H1 (cell line): Measurements from ENCODE around the gene PGM1. TPM values are rescaled to one million over a fixed set of nuclear protein-coding genes. Genes with fewer than 3 reads are reported as not detected.

Experiments
- CTCF ChIA-PET: fragments of 300-600 bp; sonication (Branson Sonifier 250); formaldehyde crosslinking; loops from one replicate; lab custom pipeline; 2021; ENCODE audit not compliant: partially characterized antibody; lab: Charles Lee
- POLR2A ChIA-PET: fragments of 300-600 bp; sonication (Branson Sonifier 250); formaldehyde crosslinking; loops from one replicate; lab custom pipeline; 2021; ENCODE audit warnings: inconsistent platforms; ENCODE audit not compliant: partially characterized antibody; lab: Charles Lee
- DNase-seq, 2 experiments: peaks; one replicate each; pipeline versions ENCODE4 v3.0.0 to v3.0.0-alpha.2; 2010 to 2022; ENCODE audit warnings: low spot score in 2 of 2, low read depth in 1 of 2, mixed read lengths in 1 of 2
- FAIRE-seq: peaks from 2 replicates; lab custom pipeline; 2011; peaks lifted over from hg19 to GRCh38; lab: Jason Lieb, UNC
- H2AFZ ChIP-seq: 2 replicates; pipeline ENCODE4 v1.8.1; 2012; ENCODE audit warnings: low read length, inconsistent platforms
- H2AK5ac ChIP-seq: 2 replicates; pipeline ENCODE4 v1.6.1; 2013; ENCODE audit warnings: low read depth, low read length
- H2BK120ac ChIP-seq: replicated peaks from 2 replicates; pipeline ENCODE3; 2013; ENCODE audit warnings: low read depth, low read length, inconsistent platforms
- H2BK12ac ChIP-seq: 2 replicates; pipeline ENCODE4 v1.6.1; 2013; ENCODE audit warnings: low read depth, low read length
- H2BK15ac ChIP-seq: 2 replicates; pipeline ENCODE4 v1.6.1; 2013; ENCODE audit warnings: low read length
- H2BK20ac ChIP-seq: 2 replicates; pipeline ENCODE4 v1.6.1; 2013; ENCODE audit warnings: low read length
- H2BK5ac ChIP-seq: 2 replicates; pipeline ENCODE4 v1.6.1; 2013; ENCODE audit warnings: low read depth, low read length
- H3K14ac ChIP-seq: 2 replicates; pipeline ENCODE4 v1.6.1; 2013; ENCODE audit warnings: inconsistent platforms; ENCODE audit not compliant: insufficient read length
- H3K18ac ChIP-seq: 2 replicates; pipeline ENCODE4 v1.6.1; 2013; ENCODE audit warnings: low read length; ENCODE audit errors: extremely low read depth
- H3K23ac ChIP-seq: 2 replicates; pipeline ENCODE4 v1.6.1; 2013; ENCODE audit warnings: inconsistent platforms; ENCODE audit not compliant: insufficient read length
- H3K23me2 ChIP-seq: 2 replicates; pipeline ENCODE4 v1.6.1; 2013; ENCODE audit warnings: low read depth, low read length
- H3K27ac ChIP-seq: 2 replicates; pipeline ENCODE4 v1.6.1; 2011; ENCODE audit warnings: low read depth, low read length, inconsistent platforms
- H3K27me3 ChIP-seq, 4 experiments: replicated peaks in 1 of 4; 1 replicate in 1 of 4; 2 replicates in 3 of 4; pipeline versions ENCODE4 v1.6.1 to v1.8.1; 2011 to 2013; ENCODE audit warnings: low read length in 3 of 4, mild to moderate bottlenecking in 3 of 4, inconsistent platforms in 2 of 4, mixed read lengths in 2 of 4, moderate library complexity in 1 of 4; ENCODE audit not compliant: control insufficient read depth in 3 of 4, insufficient read depth in 3 of 4; ENCODE audit errors: extremely low read depth in 1 of 4
- H3K36me3 ChIP-seq, 4 experiments: 2 replicates each; pipeline versions ENCODE4 v1.6.1 to v1.8.1; 2011 to 2013; ENCODE audit warnings: mild to moderate bottlenecking in 4 of 4, low read length in 3 of 4, moderate library complexity in 2 of 4, control low read depth in 1 of 4, inconsistent platforms in 1 of 4; ENCODE audit not compliant: insufficient read depth in 4 of 4, control insufficient read depth in 2 of 4
- H3K4ac ChIP-seq: replicated peaks from 2 replicates; pipeline ENCODE3; 2013; ENCODE audit warnings: low read length, low read depth, mixed read lengths, inconsistent platforms; ENCODE audit not compliant: insufficient read length
- H3K4me1 ChIP-seq, 4 experiments: replicated peaks in 1 of 4; 1 replicate in 1 of 4; 2 replicates in 3 of 4; pipeline versions ENCODE4 v1.6.1 to v1.8.1; 2011 to 2013; ENCODE audit warnings: low read length in 3 of 4, inconsistent platforms in 2 of 4, mixed read lengths in 1 of 4; ENCODE audit not compliant: insufficient read depth in 4 of 4, control insufficient read depth in 3 of 4
- H3K4me2 ChIP-seq, 2 experiments: 2 replicates each; pipeline versions ENCODE4 v1.6.1 to v1.8.1; 2011 to 2013; ENCODE audit warnings: low read depth in 2 of 2, low read length in 2 of 2, control low read depth in 1 of 2, inconsistent platforms in 1 of 2, mild to moderate bottlenecking in 1 of 2; ENCODE audit not compliant: insufficient read depth in 1 of 2
- H3K4me3 ChIP-seq, 4 experiments: fragments of 200-600, 300-600 bp in 1 of 4; sonication (generic), shearing (Covaris generic), sonication (Bioruptor Twin) in 1 of 4; 2 replicates each; pipeline versions ENCODE4 v1.5.1 to v1.8.1; 2011 to 2016; ENCODE audit warnings: low read length in 4 of 4, low read depth in 3 of 4, control low read depth in 2 of 4, inconsistent platforms in 2 of 4, mild to moderate bottlenecking in 2 of 4, mixed read lengths in 1 of 4, moderate library complexity in 1 of 4; ENCODE audit not compliant: insufficient read depth in 2 of 4; ENCODE audit errors: extremely low read depth in 1 of 4
- H3K56ac ChIP-seq: replicated peaks from 2 replicates; pipeline ENCODE3; 2013; ENCODE audit warnings: low read depth, mild to moderate bottlenecking, mixed read lengths, low read length, inconsistent platforms; ENCODE audit not compliant: insufficient read length
- H3K79me1 ChIP-seq: 2 replicates; pipeline ENCODE4 v1.6.1; 2013; ENCODE audit warnings: low read depth, low read length, control low read depth
- H3K79me2 ChIP-seq, 2 experiments: 2 replicates each; pipeline versions ENCODE4 v1.6.1 to v1.8.1; 2012 to 2013; ENCODE audit warnings: low read length in 2 of 2, mild to moderate bottlenecking in 2 of 2, inconsistent platforms in 1 of 2; ENCODE audit not compliant: insufficient read depth in 2 of 2, control insufficient read depth in 1 of 2
- H3K9ac ChIP-seq, 4 experiments: replicated peaks in 1 of 4; 1 replicate in 1 of 4; 2 replicates in 3 of 4; pipeline versions ENCODE4 v1.6.1 to v1.8.1; 2011 to 2013; ENCODE audit warnings: low read depth in 3 of 4, low read length in 3 of 4, control low read depth in 2 of 4, mild to moderate bottlenecking in 2 of 4, moderate library complexity in 2 of 4, inconsistent platforms in 1 of 4; ENCODE audit errors: extremely low read depth in 1 of 4
- H3K9me3 ChIP-seq, 2 experiments: 2 replicates each; pipeline versions ENCODE4 v1.6.1 to v1.8.1; 2012 to 2013; ENCODE audit warnings: mild to moderate bottlenecking in 2 of 2, moderate library complexity in 2 of 2, control low read depth in 1 of 2, inconsistent platforms in 1 of 2, low read depth in 1 of 2, low read length in 1 of 2, mixed read lengths in 1 of 2; ENCODE audit not compliant: insufficient read depth in 2 of 2
- H4K20me1 ChIP-seq, 2 experiments: replicated peaks in 1 of 2; 2 replicates each; pipeline versions ENCODE3 to v1.8.1; 2011 to 2013; ENCODE audit warnings: inconsistent platforms in 2 of 2, low read length in 2 of 2, mild to moderate bottlenecking in 1 of 2; ENCODE audit not compliant: insufficient read depth in 2 of 2, control insufficient read depth in 1 of 2
- H4K5ac ChIP-seq: 2 replicates; pipeline ENCODE4 v1.6.1; 2013; ENCODE audit warnings: low read length, low read depth, mixed read lengths, inconsistent platforms; ENCODE audit not compliant: insufficient read length
- H4K8ac ChIP-seq: 2 replicates; pipeline ENCODE4 v1.8.0; 2013; ENCODE audit warnings: mild to moderate bottlenecking, moderate library complexity, low read length, inconsistent platforms; ENCODE audit not compliant: insufficient read depth; ENCODE audit errors: extremely low read depth
- H4K91ac ChIP-seq: replicated peaks from 2 replicates; pipeline ENCODE3; 2013; ENCODE audit warnings: low read length, mixed read lengths, inconsistent platforms; ENCODE audit not compliant: insufficient read length
- WGBS, 2 experiments: shearing (Covaris generic) in 1 of 2; methylation state at CpG; one replicate each; pipeline versions ENCODE4 v1.1.6 to v1.1.7; 2013 to 2015; ENCODE audit warnings: low lambda C conversion rate in 2 of 2, mixed read lengths in 2 of 2, inconsistent platforms in 1 of 2, low coverage in 1 of 2, missing lambda C conversion rate in 1 of 2; ENCODE audit not compliant: insufficient replicate concordance in 2 of 2, insufficient coverage in 1 of 2, insufficient read length in 1 of 2; ENCODE audit errors: extremely low coverage in 1 of 2, missing lambda C conversion rate in 1 of 2; 5-methylcytosine and 5-hydroxymethylcytosine counted together
- polyA plus RNA-seq, 7 experiments: library from polyadenylated mRNA; depleted of rRNA in 3 of 7; stranded (reverse) in 5 of 7; unstranded in 2 of 7; fragments of >200 nt in 5 of 7; fragments of 200-250 nt in 2 of 7; gene quantifications; 1 replicate in 5 of 7; 2 replicates in 1 of 7; 4 replicates in 1 of 7; pipeline versions ENCODE4 v1.2.1 to v1.2.3, GENCODE V29; 2011 to 2013; ENCODE audit warnings: missing spikeins in 2 of 7, mixed read lengths in 2 of 7
- total RNA-seq: library from RNA; stranded (reverse); fragmentation: NEBNext Ultra II Directional; extraction: Animal tissue kit (Norgen Biotek cat#: 25700); gene quantifications from 2 replicates; pipeline ENCODE4 v1.2.1, GENCODE V29; 2021

Gene PGM1
- total and polyA plus RNA-seq, 2 of the 8 experiments (the other 6 are each of a cell fraction or from before 2014, with no cell fraction given), result 33.0 to 65.4 TPM

DNA sequence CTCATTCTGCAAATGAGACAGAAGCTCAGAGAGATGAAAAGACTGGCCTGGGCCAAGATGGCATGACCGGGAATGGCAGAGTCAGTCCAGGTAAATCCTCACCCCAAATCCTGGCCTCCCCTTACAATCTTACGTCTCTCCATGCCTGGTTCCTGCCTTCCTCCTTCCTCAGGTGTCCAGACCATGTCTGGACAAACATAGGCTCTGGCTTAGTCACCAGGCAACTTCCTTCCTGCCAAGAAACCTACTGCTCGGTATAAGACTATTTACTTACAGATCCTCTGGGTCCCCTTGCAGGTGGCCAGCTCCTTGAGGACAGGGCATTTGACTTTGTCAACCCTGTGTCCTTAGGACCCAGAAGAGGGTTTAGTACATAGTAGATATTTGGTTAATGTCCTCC is 111.2 kb downstream of the PGM1 start:
- Histone ChIP-seq H4K8ac (no peak overlapping the region), H3K36me3 (no peaks in the 10 kb centered on the region; a peak in 1 of 8 replicates), H3K4me1 (peaks cover 0 to 9% (median 3%) of the 10 kb centered on the region in 4 experiments; a peak in 4 of 7 replicates), H2BK15ac (no peak overlapping the region), H3K27me3 (no peaks in the 10 kb centered on the region), H3K79me1 (no peaks in the 10 kb centered on the region), H2BK12ac (no peak overlapping the region), H2AK5ac (no peak overlapping the region), H3K27ac (no peak overlapping the region), H3K23me2 (no peaks in the 10 kb centered on the region; the same call in 1 of the 2 replicates), H4K91ac (no peak overlapping the region), H3K23ac (no peak overlapping the region), H4K5ac (no peak overlapping the region), H3K4me3 (no peak overlapping the region), H3K9ac (no peak overlapping the region), H3K18ac (no peak overlapping the region), H2BK20ac (no peak overlapping the region), H4K20me1 (no peaks in the 10 kb centered on the region), H3K9me3 (no peaks in the 10 kb centered on the region), H2AFZ (no peak overlapping the region), H3K4ac (no peak overlapping the region), H3K56ac (no peak overlapping the region), H2BK5ac (no peak overlapping the region; the same call in 1 of the 2 replicates), H3K14ac (no peak overlapping the region), H2BK120ac (no peak overlapping the region), H3K4me2 (no peak overlapping the region), H3K79me2 (no peaks in the 10 kb centered on the region)
- FAIRE-seq (no peak), DNase-seq (no peak)
- POLR2A ChIA-PET, result no interaction called here
- CTCF ChIA-PET, result interaction anchor here (0.7 to 4.5 kb wide), 3 partner anchors 13 to 459 kb away, joined by 3 to 26 read pairs (median 4); no protein-coding TSS in a partner anchor
- 98% methylated on average over 3 of the region's 3 CpGs; no CpG with 5 or more reads in 1 of the 2 experiments for WGBS, 2 experiments
